D721Med (cell line): ENCODE data around the gene LCK.

Experiments used
- DNase-seq: peaks from one replicate; pipeline ENCODE4 v3.0.0; 2011; ENCODE audit warnings: low spot score; ENCODE audit not compliant: insufficient read length
- FAIRE-seq: peaks from 2 replicates; lab custom pipeline; 2011; peaks lifted over from hg19 to GRCh38; lab: Jason Lieb, UNC
- TF ChIP-seq, protein P1 (sequence below): IDR thresholded peaks from 2 replicates; pipeline ENCODE4 v1.5.1; 2012; ENCODE audit warnings: mild to moderate bottlenecking, control low read depth; ENCODE audit not compliant: insufficient read depth; ENCODE audit errors: missing control alignments

LCK gene

DNA sequence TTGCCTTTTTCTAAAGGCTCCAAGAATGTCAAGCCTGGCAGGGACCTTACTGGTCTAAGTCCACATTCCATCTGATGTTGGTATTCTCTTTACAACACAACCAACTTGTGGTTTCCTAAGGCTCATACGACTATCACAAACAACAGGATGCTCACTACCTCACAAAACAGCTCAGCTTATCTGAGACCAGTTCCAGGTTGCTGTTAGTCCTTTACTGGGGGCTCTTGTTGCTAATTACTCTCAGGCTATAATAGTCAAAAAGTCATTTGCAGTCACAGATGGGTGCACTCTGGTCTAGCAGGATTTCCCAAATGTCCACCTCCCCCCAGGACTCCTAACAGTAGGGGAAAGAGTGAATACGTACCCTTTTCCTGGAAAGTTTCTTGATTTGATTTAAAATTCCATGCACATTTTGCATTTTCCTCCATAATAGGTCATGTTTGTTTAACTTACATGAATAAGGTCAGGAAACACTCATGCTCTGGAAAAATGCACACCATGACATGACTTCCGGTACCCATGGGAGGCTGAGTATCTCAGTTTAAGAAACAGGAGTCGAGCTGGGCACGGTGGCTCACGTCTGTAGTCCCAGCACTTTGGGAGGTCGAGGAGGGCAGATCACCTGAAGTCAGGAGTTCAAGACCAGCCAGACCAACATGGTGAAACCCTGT, 16.0 kb downstream of the LCK start:
- TF ChIP-seq, protein P1, sequence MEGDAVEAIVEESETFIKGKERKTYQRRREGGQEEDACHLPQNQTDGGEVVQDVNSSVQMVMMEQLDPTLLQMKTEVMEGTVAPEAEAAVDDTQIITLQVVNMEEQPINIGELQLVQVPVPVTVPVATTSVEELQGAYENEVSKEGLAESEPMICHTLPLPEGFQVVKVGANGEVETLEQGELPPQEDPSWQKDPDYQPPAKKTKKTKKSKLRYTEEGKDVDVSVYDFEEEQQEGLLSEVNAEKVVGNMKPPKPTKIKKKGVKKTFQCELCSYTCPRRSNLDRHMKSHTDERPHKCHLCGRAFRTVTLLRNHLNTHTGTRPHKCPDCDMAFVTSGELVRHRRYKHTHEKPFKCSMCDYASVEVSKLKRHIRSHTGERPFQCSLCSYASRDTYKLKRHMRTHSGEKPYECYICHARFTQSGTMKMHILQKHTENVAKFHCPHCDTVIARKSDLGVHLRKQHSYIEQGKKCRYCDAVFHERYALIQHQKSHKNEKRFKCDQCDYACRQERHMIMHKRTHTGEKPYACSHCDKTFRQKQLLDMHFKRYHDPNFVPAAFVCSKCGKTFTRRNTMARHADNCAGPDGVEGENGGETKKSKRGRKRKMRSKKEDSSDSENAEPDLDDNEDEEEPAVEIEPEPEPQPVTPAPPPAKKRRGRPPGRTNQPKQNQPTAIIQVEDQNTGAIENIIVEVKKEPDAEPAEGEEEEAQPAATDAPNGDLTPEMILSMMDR = no peak
- DNase-seq = no peak
- no peak for FAIRE-seq

GRCh38 chr1:32269744-32270143, 18.7 kb downstream of the LCK start:
- no peak for DNase-seq
- FAIRE-seq = no peak
- TF ChIP-seq, protein P1 = no peak

- DNase-seq = no peak
- FAIRE-seq = no peak
- TF ChIP-seq, protein P1 = no peak
These were observed 21.7 kb downstream of the LCK start for GRCh38 chr1:32272557-32273390.

- TF ChIP-seq, protein P1 = no peak
- no peak for FAIRE-seq
- DNase-seq = no peak
These were observed 22.5 kb downstream of the LCK start for GRCh38 chr1:32273391-32274208.

- no peak for FAIRE-seq
These were observed 23.7 kb downstream of the LCK start for GRCh38 chr1:32274646-32275340.

DNA sequence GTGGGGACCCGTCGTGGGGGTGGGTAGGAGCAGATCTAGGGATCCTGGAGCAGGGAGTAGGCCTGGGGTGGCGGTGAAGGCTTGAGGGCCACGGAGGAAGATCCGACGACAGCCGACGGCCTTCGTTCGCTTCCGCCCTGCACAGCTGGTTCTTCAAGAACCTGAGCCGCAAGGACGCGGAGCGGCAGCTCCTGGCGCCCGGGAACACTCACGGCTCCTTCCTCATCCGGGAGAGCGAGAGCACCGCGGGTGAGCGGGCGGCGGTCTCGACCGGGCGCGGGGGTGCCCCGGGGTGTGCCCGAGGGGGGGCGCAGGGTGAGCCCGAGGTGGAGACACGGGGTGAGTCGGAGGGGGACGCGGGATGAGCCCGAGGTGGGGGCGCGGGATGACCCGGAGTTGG, 24.4 kb downstream of the LCK start:
- FAIRE-seq (no peak), DNase-seq (no peak)
- TF ChIP-seq, protein P1 = no peak

More at GRCh38 chr1:32274646-32275340, 23.7 kb downstream of the LCK start:
- DNase-seq = no peak
- TF ChIP-seq, protein P1 = no peak
